RWPE2 (cell line): ENCODE data around the gene ZNF483.

ENCODE experiments used
- ATAC-seq: fragments of 200-7000 bp; cut with Tn5 transposase; 3 replicates; pipeline ENCODE4 v1.9.1; 2021; ENCODE audit warnings: low read depth
- DNase-seq: peaks from one replicate; pipeline ENCODE4 v3.0.0-alpha.2; 2020; ENCODE audit warnings: low spot score
- H3K27ac ChIP-seq: fragments of 450-650 bp; 2 replicates; pipeline ENCODE4 v1.5.1; 2017; ENCODE audit warnings: mild to moderate bottlenecking; ENCODE audit not compliant: poor library complexity, severe bottlenecking
- H3K27me3 ChIP-seq: fragments of 250-450 bp; sonication (Bioruptor Pico); 2 replicates; pipeline ENCODE4 v1.5.1; 2021; ENCODE audit warnings: mild to moderate bottlenecking, moderate library complexity; ENCODE audit not compliant: insufficient read depth, poor library complexity, severe bottlenecking
- H3K36me3 ChIP-seq: fragments of 250-450 bp; sonication (Bioruptor Pico); 2 replicates; pipeline ENCODE4 v1.5.1; 2020; ENCODE audit warnings: low read depth, mild to moderate bottlenecking, moderate library complexity
- H3K4me1 ChIP-seq: fragments of 250-450 bp; sonication (Bioruptor Pico); 2 replicates; pipeline ENCODE4 v1.5.1; 2021; ENCODE audit warnings: mild to moderate bottlenecking, moderate library complexity; ENCODE audit not compliant: insufficient read depth, poor library complexity, severe bottlenecking
- H3K4me3 ChIP-seq: fragments of 250-450 bp; sonication (Bioruptor Pico); 2 replicates; pipeline ENCODE4 v1.5.1; 2021; ENCODE audit warnings: mild to moderate bottlenecking, moderate library complexity; ENCODE audit not compliant: severe bottlenecking
- H3K9me3 ChIP-seq: fragments of 250-450 bp; sonication (Bioruptor Pico); 2 replicates; pipeline ENCODE4 v1.5.1; 2021; ENCODE audit warnings: mild to moderate bottlenecking, moderate library complexity; ENCODE audit not compliant: severe bottlenecking
- TF ChIP-seq, protein P1 (sequence below): fragments of 450-650 bp; IDR thresholded peaks from one replicate; pipeline ENCODE4 v1.5.1; 2017; ENCODE audit warnings: mild to moderate bottlenecking, moderate library complexity; ENCODE audit not compliant: poor library complexity, severe bottlenecking

The ZNF483 gene

GRCh38 chr9:111599092-111599954 lies 74.3 kb downstream of the ZNF483 start, which contains the start of gene PTGR1:
Gene PTGR1 (minus strand): TSS chr9:111599647. CDS start chr9:111597422, 2,225 bp downstream.
- DNase-seq (peak; percentile 84), ATAC-seq (peak; percentile 88)
- no peaks in the 10 kb centered on the region for H3K27me3 ChIP-seq
- H3K9me3 ChIP-seq, result no peaks in the 10 kb centered on the region
- TF ChIP-seq, protein P1, sequence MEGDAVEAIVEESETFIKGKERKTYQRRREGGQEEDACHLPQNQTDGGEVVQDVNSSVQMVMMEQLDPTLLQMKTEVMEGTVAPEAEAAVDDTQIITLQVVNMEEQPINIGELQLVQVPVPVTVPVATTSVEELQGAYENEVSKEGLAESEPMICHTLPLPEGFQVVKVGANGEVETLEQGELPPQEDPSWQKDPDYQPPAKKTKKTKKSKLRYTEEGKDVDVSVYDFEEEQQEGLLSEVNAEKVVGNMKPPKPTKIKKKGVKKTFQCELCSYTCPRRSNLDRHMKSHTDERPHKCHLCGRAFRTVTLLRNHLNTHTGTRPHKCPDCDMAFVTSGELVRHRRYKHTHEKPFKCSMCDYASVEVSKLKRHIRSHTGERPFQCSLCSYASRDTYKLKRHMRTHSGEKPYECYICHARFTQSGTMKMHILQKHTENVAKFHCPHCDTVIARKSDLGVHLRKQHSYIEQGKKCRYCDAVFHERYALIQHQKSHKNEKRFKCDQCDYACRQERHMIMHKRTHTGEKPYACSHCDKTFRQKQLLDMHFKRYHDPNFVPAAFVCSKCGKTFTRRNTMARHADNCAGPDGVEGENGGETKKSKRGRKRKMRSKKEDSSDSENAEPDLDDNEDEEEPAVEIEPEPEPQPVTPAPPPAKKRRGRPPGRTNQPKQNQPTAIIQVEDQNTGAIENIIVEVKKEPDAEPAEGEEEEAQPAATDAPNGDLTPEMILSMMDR, result no peak
- H3K4me1 ChIP-seq, result peaks cover 7% of the 10 kb centered on the region
- peak within 1 kb of the TSS; percentile 56 for H3K27ac ChIP-seq
- peaks cover 28% of the 10 kb centered on the region for H3K36me3 ChIP-seq
- H3K4me3 ChIP-seq, result peak within 1 kb of the TSS; percentile 50

- H3K36me3 ChIP-seq, result peaks cover 26% of the 10 kb centered on the region
- no peaks in the 10 kb centered on the region for H3K9me3 ChIP-seq
- H3K27ac ChIP-seq, result peak overlapping the region; percentile 56
- TF ChIP-seq, protein P1, result no peak
- H3K4me3 ChIP-seq, result peak overlapping the region; percentile 50
- DNase-seq (peak; percentile 45), ATAC-seq (no peak)
- H3K27me3 ChIP-seq, result no peaks in the 10 kb centered on the region
- peaks cover 7% of the 10 kb centered on the region for H3K4me1 ChIP-seq
Observed at GRCh38 chr9:111599955-111600343, 75.0 kb downstream of the ZNF483 start.

GRCh38 chr9:111601237-111602018 lies 76.4 kb downstream of the ZNF483 start:
- Histone ChIP-seq H3K4me1 (peaks cover 7% of the 10 kb centered on the region), H3K27ac (no peak overlapping the region), H3K36me3 (peaks cover 11% of the 10 kb centered on the region), H3K9me3 (no peaks in the 10 kb centered on the region), H3K27me3 (no peaks in the 10 kb centered on the region), H3K4me3 (no peak overlapping the region)
- DNase-seq (no peak), ATAC-seq (no peak)
- TF ChIP-seq, protein P1, result no peak

GRCh38 chr9:111603041-111603440 lies 78.1 kb downstream of the ZNF483 start:
- no peak for ATAC-seq
- H3K4me1 ChIP-seq, result peaks cover 4% of the 10 kb centered on the region
- H3K4me3 ChIP-seq, result no peak overlapping the region
- DNase-seq, result no peak
- H3K9me3 ChIP-seq, result no peaks in the 10 kb centered on the region
- H3K36me3 ChIP-seq, result no peaks in the 10 kb centered on the region
- no peaks in the 10 kb centered on the region for H3K27me3 ChIP-seq
- TF ChIP-seq, protein P1, result no peak
- no peak overlapping the region for H3K27ac ChIP-seq
